Gastrocnemius medialis (tissue), 4 donors: ENCODE data around the gene MEP1B.

Experiments used
- CTCF ChIP-seq, 5 experiments: fragments of 450-650 bp in 3 of 5; fragments of 200-600 bp in 2 of 5; sonication (generic) in 2 of 5; IDR thresholded peaks in 4 of 5; conservative IDR thresholded peaks in 1 of 5; 1 replicate in 4 of 5; 2 replicates in 1 of 5; pipeline ENCODE4 v1.5.1; 2016 to 2019; ENCODE audit warnings: antibody characterized with exemption in 5 of 5, mild to moderate bottlenecking in 3 of 5, moderate library complexity in 3 of 5
- POLR2A ChIP-seq, 2 donors: fragments of 450-650 bp; IDR thresholded peaks; one replicate each; pipeline ENCODE4 v1.6.1; 2017; ENCODE audit warnings: antibody characterized with exemption in 2 of 2, mild to moderate bottlenecking in 2 of 2, moderate library complexity in 2 of 2

GRCh38 chr18:32261003-32261402 lies 71.2 kb downstream of the MEP1B start:
- TF ChIP-seq CTCF (IDR thresholded peaks at IDR 0.05 in 4 of 5, conservative IDR thresholded peaks at IDR 0.05 in 1 of 5) (no peak), POLR2A (IDR thresholded peaks at IDR 0.05) (no peak)
